ENCODE results near the gene KIF16B.

GRCh38 chr20:16517946-16518783 lies 55.1 kb downstream of the KIF16B start:
- TF ChIP-seq CTCF (IDR thresholded peaks at IDR 0.05) = peak; percentile 41 to 57 (median 51)
- no peak for TF ChIP-seq POLR2A (IDR thresholded peaks at IDR 0.05)
- TF ChIP-seq EP300 (IDR thresholded peaks at IDR 0.05) = no peak
